Right atrium auricular region (tissue), 2 donors: ENCODE measurements around the gene YRDC. TPM values are rescaled to one million over a fixed set of nuclear protein-coding genes. Genes with fewer than 3 reads are reported as not detected.

ENCODE experiments used
- DNase-seq: peaks from one replicate; pipeline ENCODE4 v3.0.0-alpha.2; 2019; ENCODE audit warnings: low spot score
- H3K27ac ChIP-seq, 2 donors: fragments of 200-600 bp; sonication (generic); 1 replicate in 1 of 2; 2 replicates in 1 of 2; pipeline ENCODE4 v1.5.1; 2016 to 2019
- H3K27me3 ChIP-seq, 2 donors: fragments of 200-600 bp; sonication (generic); one replicate each; pipeline versions ENCODE4 v1.5.1 to v1.6.0; 2017 to 2019
- H3K36me3 ChIP-seq: fragments of 200-600 bp; sonication (generic); one replicate; pipeline ENCODE4 v1.5.1; 2016
- H3K4me1 ChIP-seq, 2 donors: fragments of 200-600 bp; sonication (generic); one replicate each; pipeline versions ENCODE4 v1.5.1 to v1.6.0; 2017 to 2019
- H3K4me3 ChIP-seq, 2 donors: fragments of 200-600 bp; sonication (generic); 1 replicate in 1 of 2; 2 replicates in 1 of 2; pipeline ENCODE4 v1.5.1; 2017 to 2019; ENCODE audit warnings: mild to moderate bottlenecking in 1 of 2, moderate library complexity in 1 of 2
- H3K9me3 ChIP-seq, 2 donors: fragments of 200-600 bp; sonication (generic); one replicate each; pipeline ENCODE4 v1.5.1; 2019
- CTCF ChIP-seq, 2 donors: fragments of 200-600 bp; sonication (generic); IDR thresholded peaks; one replicate each; pipeline ENCODE4 v1.5.1; 2019; ENCODE audit warnings: antibody characterized with exemption in 2 of 2
- total RNA-seq, 2 donors: library from RNA; depleted of rRNA; stranded (reverse); fragments of >200 nt; gene quantifications; one replicate each; pipeline ENCODE4 v1.1.0, GENCODE V29; 2016

The YRDC gene
- total RNA-seq, 2 donors from 2014 or later: 6.1 to 8.6 TPM

GRCh38 chr1:37844536-37844935 lies 36.5 kb upstream of the YRDC start:
- Histone ChIP-seq H3K9me3 (no peaks in the 10 kb centered on the region), H3K27ac (no peak overlapping the region), H3K4me3 (no peak overlapping the region), H3K4me1 (peaks cover 0 to 13% of the 10 kb centered on the region in 2 donors), H3K27me3 (no peaks in the 10 kb centered on the region), H3K36me3 (peaks cover 5% of the 10 kb centered on the region)
- TF ChIP-seq CTCF (IDR thresholded peaks at IDR 0.05): no peak
- no peak for DNase-seq

GRCh38 chr1:37841652-37842051 lies 33.6 kb upstream of the YRDC start:
- no peaks in the 10 kb centered on the region for H3K27me3 ChIP-seq
- peaks cover 33% of the 10 kb centered on the region for H3K36me3 ChIP-seq
- H3K4me3 ChIP-seq: no peak overlapping the region
- DNase-seq: no peak
- no peak for TF ChIP-seq CTCF (IDR thresholded peaks at IDR 0.05)
- H3K4me1 ChIP-seq: peaks cover 0 to 8% of the 10 kb centered on the region in 2 donors
- H3K27ac ChIP-seq: no peak overlapping the region
- no peaks in the 10 kb centered on the region for H3K9me3 ChIP-seq

DNA sequence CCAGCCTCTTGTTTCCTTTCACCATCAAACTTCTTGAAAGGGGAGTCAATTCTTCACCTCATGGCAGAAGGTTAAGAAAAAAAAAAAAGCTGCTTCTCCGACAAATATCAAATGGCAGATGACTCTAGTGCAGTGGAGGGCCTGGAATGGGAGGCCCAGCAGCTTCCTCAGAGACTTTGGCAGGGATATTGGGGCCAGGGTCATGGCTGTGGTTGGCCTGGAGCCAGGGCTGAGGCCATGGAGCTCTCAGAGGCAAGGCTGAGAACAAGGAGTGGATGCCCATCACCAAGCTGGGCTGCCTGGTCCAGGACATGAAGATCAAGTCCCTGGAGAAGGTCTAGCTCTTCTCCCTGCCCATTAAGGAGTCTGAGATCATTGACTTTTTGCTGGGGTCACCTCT lies 32.7 kb upstream of the YRDC start:
- no peak for DNase-seq
- Histone ChIP-seq H3K27ac (no peak overlapping the region), H3K36me3 (peaks cover 42% of the 10 kb centered on the region), H3K4me3 (no peak overlapping the region), H3K27me3 (no peaks in the 10 kb centered on the region), H3K4me1 (peaks cover 0 to 6% of the 10 kb centered on the region in 2 donors), H3K9me3 (no peaks in the 10 kb centered on the region)
- no peak for TF ChIP-seq CTCF (IDR thresholded peaks at IDR 0.05)

- no peak overlapping the region for H3K27ac ChIP-seq
These were observed 31.7 kb upstream of the YRDC start for GRCh38 chr1:37839676-37840075.

GRCh38 chr1:37836788-37837187 lies 28.8 kb upstream of the YRDC start:
- no peak for TF ChIP-seq CTCF (IDR thresholded peaks at IDR 0.05)
- Histone ChIP-seq H3K4me3 (no peak overlapping the region), H3K9me3 (no peaks in the 10 kb centered on the region), H3K4me1 (no peaks in the 10 kb centered on the region), H3K27ac (no peak overlapping the region), H3K36me3 (peaks cover 82% of the 10 kb centered on the region), H3K27me3 (no peaks in the 10 kb centered on the region)
- no peak for DNase-seq

More at GRCh38 chr1:37839676-37840075, 31.7 kb upstream of the YRDC start:
- no peak for TF ChIP-seq CTCF (IDR thresholded peaks at IDR 0.05)
- Histone ChIP-seq H3K4me1 (peaks cover 0 to 2% of the 10 kb centered on the region in 2 donors), H3K36me3 (peaks cover 53% of the 10 kb centered on the region), H3K27me3 (no peaks in the 10 kb centered on the region), H3K9me3 (no peaks in the 10 kb centered on the region), H3K4me3 (no peak overlapping the region)
- no peak for DNase-seq

DNA sequence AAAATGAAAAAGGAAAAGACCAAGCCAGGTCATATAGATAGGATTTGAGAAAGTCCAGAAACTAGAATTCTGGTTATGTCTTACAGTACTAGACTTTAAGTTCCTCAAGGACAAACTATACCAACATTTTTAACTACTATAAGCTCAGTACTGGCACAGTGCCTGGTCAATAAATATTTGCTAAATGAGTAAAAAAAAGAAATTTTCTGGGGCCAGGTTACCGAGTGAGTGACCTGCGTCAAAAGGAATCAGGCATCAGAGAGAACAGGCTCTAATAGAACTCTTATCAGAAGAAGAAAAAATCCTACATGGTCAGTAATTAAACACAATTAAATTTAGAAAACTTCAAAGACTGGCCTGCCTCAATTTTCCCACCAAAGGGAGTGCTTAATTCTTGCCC lies 23.8 kb upstream of the YRDC start:
- TF ChIP-seq CTCF (IDR thresholded peaks at IDR 0.05): no peak
- Histone ChIP-seq H3K9me3 (no peaks in the 10 kb centered on the region), H3K4me3 (no peak overlapping the region), H3K4me1 (no peaks in the 10 kb centered on the region), H3K27me3 (no peaks in the 10 kb centered on the region), H3K27ac (no peak overlapping the region), H3K36me3 (peaks cover 63% of the 10 kb centered on the region)
- DNase-seq: no peak
